Sigmoid colon (tissue), 7 donors: ENCODE data around the gene DOCK1. TPM values are rescaled to one million over a fixed set of nuclear protein-coding genes. Genes with fewer than 3 reads are reported as not detected.

ENCODE experiments used
- DNase-seq: peaks from one replicate; pipeline ENCODE4 v3.0.0-alpha.2; 2019
- H3K27ac ChIP-seq, 4 donors: fragments of 200-600 bp; sonication (generic); one replicate each; pipeline ENCODE4 v1.5.1; 2016 to 2019; ENCODE audit warnings: mild to moderate bottlenecking in 1 of 4
- H3K27me3 ChIP-seq, 3 donors: fragments of 200-600 bp; sonication (generic); one replicate each; pipeline ENCODE4 v1.5.1; 2019; ENCODE audit warnings: mild to moderate bottlenecking in 1 of 3
- H3K36me3 ChIP-seq, 4 donors: fragments of 200-600 bp; sonication (generic); one replicate each; pipeline ENCODE4 v1.5.1; 2016 to 2019
- H3K4me1 ChIP-seq, 4 donors: fragments of 200-600 bp; sonication (generic); one replicate each; pipeline ENCODE4 v1.5.1; 2017 to 2019
- H3K4me3 ChIP-seq, 4 donors: fragments of 200-600 bp; sonication (generic); one replicate each; pipeline ENCODE4 v1.5.1; 2017 to 2019; ENCODE audit warnings: mild to moderate bottlenecking in 2 of 4, moderate library complexity in 1 of 4
- H3K9me3 ChIP-seq, 4 donors: fragments of 200-600 bp in 3 of 4; sonication (generic) in 3 of 4; one replicate each; pipeline versions ENCODE4 v1.5.1 to v1.6.1; 2013 to 2019
- EP300 ChIP-seq, 4 donors: sonication (generic); formaldehyde crosslinking; IDR thresholded peaks; one replicate each; pipeline ENCODE4 v1.6.1; 2017; ENCODE audit warnings: antibody characterized with exemption in 4 of 4
- POLR2A ChIP-seq, 2 donors: fragments of 450-650 bp; IDR thresholded peaks; one replicate each; pipeline ENCODE4 v1.6.1; 2016; ENCODE audit warnings: antibody characterized with exemption in 2 of 2, mild to moderate bottlenecking in 2 of 2, moderate library complexity in 2 of 2
- POLR2AphosphoS5 ChIP-seq, 4 donors: sonication (generic); formaldehyde crosslinking; IDR thresholded peaks; one replicate each; pipeline ENCODE4 v1.6.1; 2017; ENCODE audit warnings: antibody characterized with exemption in 4 of 4
- WGBS, 2 donors: extraction: QIAGEN DNeasy Blood & Tissue Kit; methylation state at CpG; one replicate each; pipeline ENCODE4 v1.1.7; 2013; 5-methylcytosine and 5-hydroxymethylcytosine counted together
- intact Hi-C: fragments of 100-400 bp; cut with DNase I; formaldehyde crosslinking; loops from one replicate; pipeline ENCODE4 v1.15.1; 2023
- polyA plus RNA-seq, 3 donors: library from polyadenylated mRNA; stranded (reverse); fragments of 200-250 nt; gene quantifications; one replicate each; pipeline ENCODE4 v1.2.3, GENCODE V29; 2013
- total RNA-seq, 4 donors: library from RNA; depleted of rRNA; stranded (reverse); fragments of >200 nt; gene quantifications; one replicate each; pipeline ENCODE4 v1.1.0, GENCODE V29; 2016
- TF ChIP-seq, protein P1 (sequence below), 4 experiments: fragments of 450-650 bp in 3 of 4; fragments of 200-600 bp in 1 of 4; IDR thresholded peaks; one replicate each; pipeline ENCODE4 v1.5.1; 2016 to 2019; ENCODE audit warnings: antibody characterized with exemption in 4 of 4, mild to moderate bottlenecking in 3 of 4, moderate library complexity in 2 of 4
- donor health status: healthy with polysubstance abuse.
- donor health status: Bipolar disorder and iron deficiency.
- donor health status: healthy.

Gene DOCK1
- total and polyA plus RNA-seq, 7 donors, result 15.0 to 53.7 (median 40.2) TPM

DNA sequence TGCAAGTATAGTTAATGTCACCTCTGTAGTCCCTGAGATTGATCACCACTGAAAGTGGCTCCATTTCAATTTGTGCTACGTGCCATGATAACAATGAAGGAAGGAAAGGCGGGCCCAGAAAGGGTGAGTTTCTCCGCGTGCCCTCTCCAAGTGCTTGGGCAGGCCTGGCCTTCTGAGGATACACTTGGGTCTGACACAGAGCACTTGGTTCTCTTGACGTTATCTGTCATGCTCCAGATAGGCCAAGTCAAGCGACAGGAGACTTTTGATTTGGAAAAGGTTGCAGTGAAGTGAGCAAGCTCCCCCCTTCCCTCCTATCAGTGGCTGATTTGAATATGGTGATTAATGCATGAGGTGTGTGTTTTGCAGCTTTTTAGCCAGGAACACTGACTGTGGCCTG is 452.0 kb downstream of the DOCK1 start:
- intact Hi-C loops, result no loop called here
- Histone ChIP-seq H3K4me1 (no peaks in the 10 kb centered on the region), H3K36me3 (peaks cover 0 to 8% (median 4%) of the 10 kb centered on the region in 4 donors), H3K9me3 (no peaks in the 10 kb centered on the region), H3K4me3 (no peak overlapping the region), H3K27me3 (no peaks in the 10 kb centered on the region), H3K27ac (no peak overlapping the region)
- TF ChIP-seq EP300 (IDR thresholded peaks at IDR 0.05), result no peak
- TF ChIP-seq POLR2AphosphoS5 (IDR thresholded peaks at IDR 0.05), result no peak
- TF ChIP-seq, protein P1, sequence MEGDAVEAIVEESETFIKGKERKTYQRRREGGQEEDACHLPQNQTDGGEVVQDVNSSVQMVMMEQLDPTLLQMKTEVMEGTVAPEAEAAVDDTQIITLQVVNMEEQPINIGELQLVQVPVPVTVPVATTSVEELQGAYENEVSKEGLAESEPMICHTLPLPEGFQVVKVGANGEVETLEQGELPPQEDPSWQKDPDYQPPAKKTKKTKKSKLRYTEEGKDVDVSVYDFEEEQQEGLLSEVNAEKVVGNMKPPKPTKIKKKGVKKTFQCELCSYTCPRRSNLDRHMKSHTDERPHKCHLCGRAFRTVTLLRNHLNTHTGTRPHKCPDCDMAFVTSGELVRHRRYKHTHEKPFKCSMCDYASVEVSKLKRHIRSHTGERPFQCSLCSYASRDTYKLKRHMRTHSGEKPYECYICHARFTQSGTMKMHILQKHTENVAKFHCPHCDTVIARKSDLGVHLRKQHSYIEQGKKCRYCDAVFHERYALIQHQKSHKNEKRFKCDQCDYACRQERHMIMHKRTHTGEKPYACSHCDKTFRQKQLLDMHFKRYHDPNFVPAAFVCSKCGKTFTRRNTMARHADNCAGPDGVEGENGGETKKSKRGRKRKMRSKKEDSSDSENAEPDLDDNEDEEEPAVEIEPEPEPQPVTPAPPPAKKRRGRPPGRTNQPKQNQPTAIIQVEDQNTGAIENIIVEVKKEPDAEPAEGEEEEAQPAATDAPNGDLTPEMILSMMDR (IDR thresholded peaks at IDR 0.05), result no peak
- no peak for TF ChIP-seq POLR2A (IDR thresholded peaks at IDR 0.05)
- DNase-seq, result no peak
- 92 to 95% methylated on average over 6 of the region's 6 CpGs for WGBS, 2 donors

DNA sequence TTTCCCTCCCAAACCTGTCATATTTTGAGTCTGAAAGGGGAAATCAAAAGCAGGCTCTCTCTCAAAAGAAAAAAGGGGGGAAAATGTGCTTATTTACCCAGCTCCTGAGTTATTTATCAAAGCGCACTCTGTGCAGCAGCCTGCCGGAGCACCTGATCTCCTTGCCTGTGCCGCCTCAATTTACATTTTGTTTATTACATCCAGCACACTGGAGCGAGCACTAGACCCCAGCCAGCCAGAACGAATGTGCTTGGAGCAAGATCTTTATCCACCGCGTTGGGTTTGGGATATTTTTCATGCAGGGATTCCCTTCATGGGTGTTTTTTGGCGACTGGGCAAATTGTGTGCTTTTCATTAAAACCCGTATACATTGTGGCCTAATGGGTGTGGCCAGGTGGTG is 453.1 kb downstream of the DOCK1 start:
- intact Hi-C loops, result no loop called here
- no peaks in the 10 kb centered on the region for H3K9me3 ChIP-seq
- no peaks in the 10 kb centered on the region for H3K27me3 ChIP-seq
- TF ChIP-seq, protein P1 (IDR thresholded peaks at IDR 0.05), result no peak
- TF ChIP-seq EP300 (IDR thresholded peaks at IDR 0.05), result no peak
- TF ChIP-seq POLR2A (IDR thresholded peaks at IDR 0.05), result no peak
- no peak for TF ChIP-seq POLR2AphosphoS5 (IDR thresholded peaks at IDR 0.05)
- no peak overlapping the region for H3K27ac ChIP-seq
- DNase-seq, result no peak
- 84 to 89% methylated on average over 9 of the region's 9 CpGs for WGBS, 2 donors
- no peak overlapping the region for H3K4me3 ChIP-seq
- peaks cover 0 to 19% (median 5%) of the 10 kb centered on the region in 4 donors for H3K36me3 ChIP-seq
- no peaks in the 10 kb centered on the region for H3K4me1 ChIP-seq

GRCh38 chr10:127364034-127364433 is 458.8 kb downstream of the DOCK1 start:
- Histone ChIP-seq H3K36me3 (peaks cover 0 to 24% (median 2%) of the 10 kb centered on the region in 4 donors), H3K27me3 (no peaks in the 10 kb centered on the region), H3K4me1 (no peaks in the 10 kb centered on the region), H3K9me3 (no peaks in the 10 kb centered on the region), H3K4me3 (no peak overlapping the region), H3K27ac (no peak overlapping the region)
- 91 to 92% methylated on average over 11 of the region's 11 CpGs for WGBS, 2 donors
- DNase-seq, result no peak
- intact Hi-C loops, result no loop called here
- TF ChIP-seq, protein P1 (IDR thresholded peaks at IDR 0.05), result no peak
- TF ChIP-seq POLR2A (IDR thresholded peaks at IDR 0.05), result no peak
- TF ChIP-seq EP300 (IDR thresholded peaks at IDR 0.05), result no peak
- TF ChIP-seq POLR2AphosphoS5 (IDR thresholded peaks at IDR 0.05), result no peak

GRCh38 chr10:127368101-127368500 is 462.9 kb downstream of the DOCK1 start:
- TF ChIP-seq EP300 (IDR thresholded peaks at IDR 0.05), result no peak
- TF ChIP-seq POLR2A (IDR thresholded peaks at IDR 0.05), result no peak
- TF ChIP-seq POLR2AphosphoS5 (IDR thresholded peaks at IDR 0.05), result no peak
- TF ChIP-seq, protein P1 (IDR thresholded peaks at IDR 0.05), result no peak
- H3K4me1 ChIP-seq, result no peaks in the 10 kb centered on the region
- intact Hi-C loops, result no loop called here
- WGBS, 2 donors, result 88 to 95% methylated on average over 5 of the region's 5 CpGs
- H3K27me3 ChIP-seq, result no peaks in the 10 kb centered on the region
- H3K4me3 ChIP-seq, result no peak overlapping the region
- no peaks in the 10 kb centered on the region for H3K9me3 ChIP-seq
- H3K27ac ChIP-seq, result no peak overlapping the region
- peaks cover 0 to 13% (median 1%) of the 10 kb centered on the region in 4 donors for H3K36me3 ChIP-seq
- DNase-seq, result no peak

DNA sequence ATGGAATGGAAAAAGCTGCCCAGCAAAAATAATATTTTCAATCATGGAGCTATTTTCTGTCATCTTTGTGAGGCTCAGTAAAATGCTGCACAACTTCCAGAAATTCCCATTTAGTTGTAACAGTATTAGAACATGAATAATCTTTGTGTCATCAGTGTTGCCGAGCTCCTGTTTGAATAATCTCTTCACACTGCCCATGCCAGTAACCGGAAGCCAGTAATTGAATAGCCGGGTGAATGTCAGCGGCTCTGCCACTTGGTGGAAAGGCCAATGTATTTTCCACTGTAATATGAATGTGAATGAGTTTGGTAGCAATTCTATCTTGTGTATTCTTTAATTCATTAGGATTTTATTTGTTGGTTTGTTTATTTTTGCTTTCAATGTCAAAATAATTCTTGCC is 463.7 kb downstream of the DOCK1 start:
- Histone ChIP-seq H3K4me3 (no peak overlapping the region), H3K36me3 (peaks cover 0 to 10% (median 0%) of the 10 kb centered on the region in 4 donors), H3K27me3 (no peaks in the 10 kb centered on the region), H3K27ac (no peak overlapping the region), H3K9me3 (no peaks in the 10 kb centered on the region), H3K4me1 (no peaks in the 10 kb centered on the region)
- WGBS, 2 donors, result 85 to 96% methylated on average over 4 of the region's 4 CpGs
- TF ChIP-seq POLR2AphosphoS5 (IDR thresholded peaks at IDR 0.05), result no peak
- TF ChIP-seq POLR2A (IDR thresholded peaks at IDR 0.05), result no peak
- TF ChIP-seq, protein P1 (IDR thresholded peaks at IDR 0.05), result no peak
- no peak for TF ChIP-seq EP300 (IDR thresholded peaks at IDR 0.05)
- intact Hi-C loops, result no loop called here
- no peak for DNase-seq
